Activated naive CD4-positive, alpha-beta T cell (primary cell): ENCODE results near the gene TRAF2.
"Not testable (repeated sequence)": the region's sequence is repeated elsewhere in the genome, so short reads cannot be mapped to it uniquely, and the experiment has no call there.

Experiments
- DNase-seq, 4 experiments: peaks; one replicate each; lab custom pipeline; 2025; lab: John Stamatoyannopoulos, UW

TRAF2 gene

GRCh38 chr9:136857581-136858412 lies 28.5 kb upstream of the TRAF2 start:
- DNase-seq: no peak

DNA sequence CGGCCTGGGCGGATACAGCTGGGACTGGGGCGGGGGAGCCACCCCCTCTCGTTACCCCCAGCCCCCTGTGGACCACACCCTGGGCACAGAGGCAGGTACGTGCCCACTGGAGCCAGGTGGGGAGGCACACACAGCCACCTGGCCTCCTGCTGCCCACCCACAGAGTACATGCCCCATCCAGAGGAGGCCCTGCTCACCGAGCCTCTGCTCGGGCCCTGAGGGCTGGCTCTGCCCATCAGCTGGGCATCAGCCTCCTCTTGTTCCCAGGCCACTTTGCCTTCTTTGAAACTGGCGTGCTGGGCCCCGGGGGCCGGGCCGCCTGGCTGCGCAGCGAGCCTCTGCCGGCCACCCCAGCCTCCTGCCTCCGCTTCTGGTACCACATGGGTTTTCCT lies 27.9 kb upstream of the TRAF2 start:
- DNase-seq: no peak

- no peak for DNase-seq
These were observed 27.2 kb upstream of the TRAF2 start for GRCh38 chr9:136858844-136859757.

DNA sequence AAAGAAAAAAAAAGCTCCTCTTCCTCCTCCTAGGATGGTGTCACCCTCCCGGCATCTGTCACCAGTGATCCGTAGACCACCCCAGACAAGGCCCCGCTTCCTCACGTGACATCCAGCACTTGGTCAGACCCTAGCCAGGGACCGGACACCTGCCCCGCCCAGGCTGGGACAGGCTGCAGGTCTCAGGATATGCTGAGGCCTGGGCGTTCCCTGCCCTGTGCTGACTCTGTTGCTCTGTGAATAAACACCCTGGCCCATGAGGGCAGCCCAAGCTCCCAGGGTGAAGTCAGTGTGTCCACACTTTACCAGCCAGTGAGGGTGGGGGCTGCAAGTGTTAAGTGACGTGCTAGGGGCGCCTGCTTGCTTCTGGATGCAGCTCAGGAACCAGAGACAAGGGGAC lies 25.8 kb upstream of the TRAF2 start:
- DNase-seq: no peak

GRCh38 chr9:136860933-136861873 lies 25.1 kb upstream of the TRAF2 start:
- no peak for DNase-seq

GRCh38 chr9:136861874-136862457 lies 24.4 kb upstream of the TRAF2 start:
- DNase-seq: no peak

DNA sequence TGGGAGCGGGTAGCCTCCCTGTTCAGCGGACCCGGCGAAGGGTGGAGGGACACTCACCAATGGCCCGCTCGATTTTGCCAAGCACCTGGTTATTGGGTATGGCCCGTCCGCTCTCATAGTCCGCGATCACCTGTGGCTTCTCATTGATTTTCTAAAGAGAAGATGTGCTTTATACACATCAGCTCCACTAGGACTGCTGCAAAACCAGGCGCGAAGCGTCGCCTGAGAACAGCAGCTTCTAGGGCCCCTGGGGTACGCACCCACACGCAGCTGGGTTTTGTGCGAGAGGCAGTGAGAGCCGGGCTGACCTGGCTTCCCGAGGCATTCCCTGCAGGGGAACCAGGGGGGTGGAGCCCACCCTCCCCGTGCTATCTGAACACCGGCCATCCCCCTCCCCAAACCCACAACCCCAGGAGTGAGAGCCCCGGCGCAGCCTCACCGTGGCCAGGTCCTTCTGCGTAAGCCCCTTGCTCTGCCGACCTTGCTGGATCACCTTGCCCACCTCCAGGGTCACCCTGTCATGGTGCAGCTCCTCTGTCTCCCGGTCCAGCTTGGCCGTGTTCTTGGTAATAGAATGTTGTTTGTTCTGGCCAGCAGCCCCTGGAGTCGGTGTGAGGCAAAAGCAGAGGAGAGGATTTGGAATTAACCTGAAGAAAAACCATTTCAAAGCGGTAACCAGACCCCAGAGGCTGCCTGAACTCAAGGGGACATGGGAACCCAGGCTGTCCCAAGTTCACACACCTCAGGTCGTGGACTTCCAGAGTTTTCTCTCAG lies 23.3 kb upstream of the TRAF2 start:
- no peak for DNase-seq

DNA sequence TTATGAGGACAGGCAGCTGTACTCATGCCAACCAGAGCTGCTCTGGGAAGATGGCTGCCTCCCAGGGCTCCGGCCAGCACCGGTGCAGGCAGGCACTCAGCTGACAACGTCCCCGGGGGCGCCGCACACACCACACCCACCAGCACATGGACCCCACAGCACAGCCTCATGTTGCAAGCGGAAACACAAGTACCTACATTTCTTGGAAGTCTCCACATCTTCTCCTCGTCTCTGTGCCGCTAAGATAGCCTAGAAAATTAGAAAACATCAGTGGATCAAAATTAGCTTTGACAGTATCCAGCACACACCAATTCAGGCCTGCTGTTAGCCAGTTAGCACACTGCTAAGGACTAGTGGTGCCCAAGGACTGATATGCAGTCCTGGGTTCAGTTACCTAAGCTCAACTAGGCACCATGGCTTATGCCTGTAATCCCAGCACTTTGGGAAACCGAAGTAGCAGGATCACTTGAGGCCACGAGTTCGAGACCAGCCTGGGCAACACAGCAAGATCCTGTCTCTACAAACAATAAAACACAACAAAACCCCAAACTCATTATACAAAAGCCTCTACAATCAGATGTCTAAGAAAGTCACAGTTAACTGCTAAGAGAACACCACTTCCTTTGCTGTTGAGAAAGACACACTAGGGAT lies 22.6 kb upstream of the TRAF2 start:
- DNase-seq: no peak

DNA sequence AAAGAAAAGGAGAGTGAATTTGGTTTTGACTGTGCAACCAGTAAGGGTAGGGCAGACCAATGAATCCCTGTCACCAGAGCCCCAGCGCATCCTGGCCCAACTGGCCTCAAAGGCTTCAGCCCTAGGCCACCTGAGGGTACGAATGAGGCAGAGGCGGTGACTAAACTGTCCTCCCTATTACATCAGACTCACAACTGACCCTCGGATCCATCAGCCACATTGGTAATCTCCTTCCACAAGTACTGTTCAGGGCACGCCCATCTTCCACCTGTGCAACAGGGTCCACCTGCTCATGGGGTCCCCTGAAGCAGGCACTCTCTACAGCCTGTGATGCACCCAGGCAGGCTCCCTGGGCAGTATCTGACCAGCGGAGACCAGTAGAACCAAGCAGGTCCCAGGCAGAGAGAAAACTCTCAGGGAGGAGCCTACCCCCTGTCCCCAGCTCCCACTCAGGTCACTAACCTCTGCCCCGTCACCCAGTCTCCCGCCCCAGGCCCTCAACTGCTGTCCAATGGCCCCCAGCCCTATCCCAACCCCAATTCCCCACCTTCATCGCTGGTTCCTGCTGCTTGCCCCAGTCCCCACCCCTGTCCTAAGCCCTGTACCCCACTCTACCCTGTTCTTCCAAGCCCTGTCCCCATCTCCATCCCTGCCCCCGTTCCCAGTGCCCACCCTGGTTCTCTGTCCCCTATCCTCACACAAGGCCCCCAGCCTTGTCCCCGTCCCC lies 21.1 kb upstream of the TRAF2 start:
- no peak for DNase-seq

- no peak for DNase-seq
These were observed 20.6 kb upstream of the TRAF2 start for GRCh38 chr9:136865768-136866103.

DNA sequence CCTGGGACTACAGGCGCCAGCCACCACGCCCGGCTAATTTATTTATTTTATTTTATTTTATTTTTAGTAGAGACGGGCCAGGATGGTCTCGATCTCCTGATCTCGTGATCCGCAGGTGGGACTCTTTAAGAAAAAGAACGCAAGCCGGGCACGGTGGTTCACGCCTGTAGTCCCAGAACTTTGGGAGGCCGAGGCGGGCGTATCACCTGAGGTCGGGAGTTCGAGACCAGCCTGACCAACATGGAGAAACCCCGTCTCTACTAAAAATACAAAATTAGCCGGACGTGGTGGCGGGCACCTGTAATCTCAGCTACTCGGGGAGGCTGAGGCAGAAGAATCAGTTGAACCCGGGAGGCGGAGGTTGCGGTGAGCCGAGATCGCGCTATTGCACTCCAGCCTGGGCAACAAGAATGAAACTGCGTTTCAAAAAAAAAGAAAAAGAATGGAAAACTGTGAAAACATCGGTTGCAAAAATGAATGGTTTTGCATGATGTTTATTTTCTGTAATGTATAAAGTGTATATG lies 19.4 kb upstream of the TRAF2 start:
- not testable (repeated sequence) for DNase-seq

- DNase-seq: no peak
These were observed 18.8 kb upstream of the TRAF2 start for GRCh38 chr9:136867480-136867879.

- no peak for DNase-seq
These were observed 18.4 kb upstream of the TRAF2 start for GRCh38 chr9:136867917-136868316.

- DNase-seq: no peak
These were observed 17.7 kb upstream of the TRAF2 start for GRCh38 chr9:136868644-136869043.

DNA sequence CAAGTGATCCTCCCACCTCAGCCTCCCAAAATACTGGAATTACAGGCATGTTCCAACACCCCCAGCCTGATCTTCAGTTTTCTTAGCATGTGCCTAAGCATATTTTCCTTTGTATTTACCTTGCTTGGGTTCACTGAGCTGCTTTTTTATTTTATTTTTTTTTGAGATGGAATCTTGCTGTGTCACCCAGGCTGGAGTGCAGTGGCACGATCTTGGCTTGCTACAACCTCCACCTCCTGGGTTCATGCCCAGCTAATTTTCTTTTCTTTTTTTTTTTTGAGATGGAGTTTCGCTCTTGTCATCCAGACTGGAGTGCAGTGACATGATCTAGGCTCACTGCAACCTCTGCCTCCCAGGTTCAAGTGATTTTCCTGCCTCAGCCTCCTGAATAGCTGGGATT lies 16.7 kb upstream of the TRAF2 start:
- not testable (repeated sequence) for DNase-seq

- no peak for DNase-seq
These were observed 11.2 kb upstream of the TRAF2 start for GRCh38 chr9:136875155-136875554.

DNA sequence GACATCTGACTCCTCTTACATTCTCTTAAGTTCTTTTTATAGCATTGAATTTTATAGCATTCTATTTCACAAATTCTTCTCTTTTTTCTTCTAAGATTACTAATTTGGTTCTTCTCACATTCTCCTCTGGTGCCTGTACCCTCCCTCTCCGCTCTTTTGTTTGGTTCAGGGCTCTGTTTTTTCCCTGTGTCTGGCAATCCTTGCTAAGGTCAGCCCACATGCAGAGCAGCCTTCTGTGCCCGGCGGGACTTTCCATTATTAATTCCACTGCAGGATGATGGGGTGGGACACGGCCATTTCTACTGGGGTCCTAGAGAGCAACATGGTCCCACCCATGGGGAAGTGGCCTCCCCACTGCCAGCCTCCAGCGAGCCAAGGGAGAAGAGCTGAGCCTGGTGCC lies 9.8 kb upstream of the TRAF2 start:
- no peak for DNase-seq

DNA sequence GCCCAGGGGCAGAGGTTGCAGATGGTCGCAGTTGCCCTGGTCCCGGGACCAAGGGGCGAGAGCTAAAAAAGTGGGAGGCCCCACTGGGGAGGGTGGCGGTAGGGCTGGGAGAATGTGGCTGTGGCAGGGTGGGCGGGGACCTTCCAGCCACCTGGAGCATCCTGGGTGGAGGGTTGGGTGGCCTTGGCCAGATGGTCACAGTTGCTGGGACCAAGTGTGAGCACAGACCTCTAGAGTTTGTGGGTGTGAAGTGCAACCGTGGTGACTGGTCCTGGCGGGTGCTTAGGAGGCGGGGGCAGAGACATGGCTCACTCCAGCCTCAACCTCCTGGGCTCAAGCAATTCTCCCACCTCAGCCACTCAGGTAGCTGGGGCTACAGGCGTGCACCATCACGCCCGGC lies 5.7 kb upstream of the TRAF2 start:
- no peak for DNase-seq

- no peak for DNase-seq
These were observed 4.6 kb upstream of the TRAF2 start for GRCh38 chr9:136881691-136882108.
